ENCODE results near the gene ALOX5.

ALOX5 gene

GRCh38 chr10:45466784-45467183 lies 92.8 kb downstream of the ALOX5 start:
- Histone ChIP-seq H3K9me3 (replicated peaks; ENCODE audit: insufficient read depth, low read length) (no peaks in the 10 kb centered on the region), H3K27ac (ENCODE audit: low read length) (no peak overlapping the region), H3K27me3 (replicated peaks; ENCODE audit: insufficient read depth, low read length) (no peaks in the 10 kb centered on the region), H3K9ac (ENCODE audit: low read length) (no peak overlapping the region), H3K4me2 (ENCODE audit: low read depth, low read length) (no peak overlapping the region), H3K36me3 (replicated peaks; ENCODE audit: insufficient read depth, low read length) (no peaks in the 10 kb centered on the region), H3K79me2 (ENCODE audit: low read length) (no peaks in the 10 kb centered on the region; the same call in none of the 2 replicates), H4K20me1 (ENCODE audit: insufficient read depth, low read length) (no peaks in the 10 kb centered on the region), H3K4me1 (ENCODE audit: low read length) (peaks cover 32% of the 10 kb centered on the region), H3F3A (ENCODE audit: insufficient read depth, low read length) (peaks cover 11% of the 10 kb centered on the region), H2AFZ (ENCODE audit: low read length) (no peak overlapping the region), H3K4me3 (ENCODE audit: low read length) (no peak overlapping the region), H3K9me2 (replicated peaks; ENCODE audit: insufficient read depth, low read length) (no peaks in the 10 kb centered on the region)
- no peak for DNase-seq
- no peak for TF ChIP-seq EZH2 (optimal IDR thresholded peaks at IDR 0.05; ENCODE audit: low read depth, low read length)
- no peak for TF ChIP-seq EZH2phosphoT487 (IDR thresholded peaks at IDR 0.05; ENCODE audit: low read length)
- TF ChIP-seq CTCF (IDR thresholded peaks at IDR 0.05; ENCODE audit: low read length), result no peak

GRCh38 chr10:45468079-45468478 lies 94.1 kb downstream of the ALOX5 start:
- H3K4me1 ChIP-seq (ENCODE audit: low read length), result peaks cover 23% of the 10 kb centered on the region
- no peak for DNase-seq
- TF ChIP-seq EZH2 (optimal IDR thresholded peaks at IDR 0.05; ENCODE audit: low read depth, low read length) (no peak), CTCF (IDR thresholded peaks at IDR 0.05; ENCODE audit: low read length) (no peak), EZH2phosphoT487 (IDR thresholded peaks at IDR 0.05; ENCODE audit: low read length) (no peak)
- no peaks in the 10 kb centered on the region for H3K36me3 ChIP-seq (replicated peaks; ENCODE audit: insufficient read depth, low read length)
- no peaks in the 10 kb centered on the region for H4K20me1 ChIP-seq (ENCODE audit: insufficient read depth, low read length)
- no peak overlapping the region for H3K27ac ChIP-seq (ENCODE audit: low read length)
- no peaks in the 10 kb centered on the region for H3K27me3 ChIP-seq (replicated peaks; ENCODE audit: insufficient read depth, low read length)
- no peak overlapping the region for H3K4me3 ChIP-seq (ENCODE audit: low read length)
- H3K9me3 ChIP-seq (replicated peaks; ENCODE audit: insufficient read depth, low read length), result no peaks in the 10 kb centered on the region
- H2AFZ ChIP-seq (ENCODE audit: low read length), result no peak overlapping the region
- no peak overlapping the region for H3K4me2 ChIP-seq (ENCODE audit: low read depth, low read length)
- peaks cover 5% of the 10 kb centered on the region; the same call in 1 of the 2 replicates for H3F3A ChIP-seq (ENCODE audit: insufficient read depth, low read length)
- no peaks in the 10 kb centered on the region; the same call in none of the 2 replicates for H3K79me2 ChIP-seq (ENCODE audit: low read length)
- H3K9me2 ChIP-seq (replicated peaks; ENCODE audit: insufficient read depth, low read length), result no peaks in the 10 kb centered on the region
- no peak overlapping the region for H3K9ac ChIP-seq (ENCODE audit: low read length)

- Histone ChIP-seq H3K79me2 (ENCODE audit: low read length) (no peaks in the 10 kb centered on the region; the same call in 1 of the 2 replicates), H3K27me3 (replicated peaks; ENCODE audit: insufficient read depth, low read length) (no peaks in the 10 kb centered on the region), H3K36me3 (replicated peaks; ENCODE audit: insufficient read depth, low read length) (no peaks in the 10 kb centered on the region), H3K27ac (ENCODE audit: low read length) (no peak overlapping the region), H4K20me1 (ENCODE audit: insufficient read depth, low read length) (no peaks in the 10 kb centered on the region), H3K4me2 (ENCODE audit: low read depth, low read length) (no peak overlapping the region), H3K4me1 (ENCODE audit: low read length) (0 out of 2 replicates have a peak, but pooled peaks cover 3% of the 10 kb centered on the region), H3K9me3 (replicated peaks; ENCODE audit: insufficient read depth, low read length) (no peaks in the 10 kb centered on the region), H3K4me3 (ENCODE audit: low read length) (no peak overlapping the region), H3K9me2 (replicated peaks; ENCODE audit: insufficient read depth, low read length) (no peaks in the 10 kb centered on the region), H3K9ac (ENCODE audit: low read length) (no peak overlapping the region), H3F3A (ENCODE audit: insufficient read depth, low read length) (no peaks in the 10 kb centered on the region), H2AFZ (ENCODE audit: low read length) (no peak overlapping the region)
- DNase-seq, result no peak
- no peak for TF ChIP-seq EZH2 (optimal IDR thresholded peaks at IDR 0.05; ENCODE audit: low read depth, low read length)
- no peak for TF ChIP-seq CTCF (IDR thresholded peaks at IDR 0.05; ENCODE audit: low read length)
- no peak for TF ChIP-seq EZH2phosphoT487 (IDR thresholded peaks at IDR 0.05; ENCODE audit: low read length)
These were observed 96.3 kb downstream of the ALOX5 start for GRCh38 chr10:45470098-45471012.
